Prostate gland (tissue), 2 donors: ENCODE measurements around the gene PARVB.

Experiments used
- POLR2A ChIP-seq: fragments of 450-650 bp; IDR thresholded peaks from one replicate; pipeline ENCODE4 v1.6.1; 2016; ENCODE audit warnings: antibody characterized with exemption, mild to moderate bottlenecking
- POLR2AphosphoS5 ChIP-seq: sonication (generic); formaldehyde crosslinking; IDR thresholded peaks from one replicate; pipeline ENCODE4 v1.6.1; 2017; ENCODE audit warnings: antibody characterized with exemption
- TF ChIP-seq, protein P1 (sequence below), 4 experiments: fragments of 200-600 bp in 2 of 4; fragments of 450-650 bp in 2 of 4; sonication (generic) in 2 of 4; IDR thresholded peaks; 1 replicate in 3 of 4; 2 replicates in 1 of 4; pipeline ENCODE4 v1.5.1; 2016 to 2019; ENCODE audit warnings: antibody characterized with exemption in 4 of 4, mild to moderate bottlenecking in 2 of 4, moderate library complexity in 2 of 4

DNA sequence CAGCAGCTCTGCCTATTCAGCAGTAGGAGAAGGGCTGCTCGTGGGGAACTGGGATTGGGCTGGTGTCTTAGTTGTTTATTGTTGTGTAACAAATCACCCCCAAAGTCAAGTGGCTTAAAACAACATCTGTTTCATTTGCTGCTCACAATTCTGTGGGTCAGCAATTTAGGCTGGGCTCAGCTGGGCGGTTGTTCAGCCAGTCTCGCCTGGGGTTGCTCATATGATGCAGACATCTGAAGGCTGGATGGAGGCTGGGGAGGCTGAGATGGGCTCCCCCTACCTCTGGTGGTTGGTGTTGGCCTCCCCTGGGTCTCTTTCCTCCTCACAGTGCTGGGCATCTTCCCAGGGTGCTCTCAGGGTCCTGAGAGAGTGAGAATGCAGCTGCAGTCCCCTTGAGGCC lies 113.3 kb downstream of the PARVB start:
- TF ChIP-seq, protein P1, sequence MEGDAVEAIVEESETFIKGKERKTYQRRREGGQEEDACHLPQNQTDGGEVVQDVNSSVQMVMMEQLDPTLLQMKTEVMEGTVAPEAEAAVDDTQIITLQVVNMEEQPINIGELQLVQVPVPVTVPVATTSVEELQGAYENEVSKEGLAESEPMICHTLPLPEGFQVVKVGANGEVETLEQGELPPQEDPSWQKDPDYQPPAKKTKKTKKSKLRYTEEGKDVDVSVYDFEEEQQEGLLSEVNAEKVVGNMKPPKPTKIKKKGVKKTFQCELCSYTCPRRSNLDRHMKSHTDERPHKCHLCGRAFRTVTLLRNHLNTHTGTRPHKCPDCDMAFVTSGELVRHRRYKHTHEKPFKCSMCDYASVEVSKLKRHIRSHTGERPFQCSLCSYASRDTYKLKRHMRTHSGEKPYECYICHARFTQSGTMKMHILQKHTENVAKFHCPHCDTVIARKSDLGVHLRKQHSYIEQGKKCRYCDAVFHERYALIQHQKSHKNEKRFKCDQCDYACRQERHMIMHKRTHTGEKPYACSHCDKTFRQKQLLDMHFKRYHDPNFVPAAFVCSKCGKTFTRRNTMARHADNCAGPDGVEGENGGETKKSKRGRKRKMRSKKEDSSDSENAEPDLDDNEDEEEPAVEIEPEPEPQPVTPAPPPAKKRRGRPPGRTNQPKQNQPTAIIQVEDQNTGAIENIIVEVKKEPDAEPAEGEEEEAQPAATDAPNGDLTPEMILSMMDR (IDR thresholded peaks at IDR 0.05), result no peak
- no peak for TF ChIP-seq POLR2A
- TF ChIP-seq POLR2AphosphoS5, result no peak
